HEK293 (cell line): ENCODE data around the gene CEP112.

Experiments used
- CTCF ChIA-PET: fragments of 350-600 bp; formaldehyde crosslinking; extraction: SDS; loops from one replicate; lab custom pipeline; 2021; ENCODE audit warnings: antibody characterized with exemption; lab: Yijun Ruan, JAX
- POLR2A ChIA-PET: fragments of 300-600 bp; formaldehyde crosslinking; extraction: SDS; loops from one replicate; lab custom pipeline; 2020; ENCODE audit warnings: antibody characterized with exemption, inconsistent platforms; lab: Yijun Ruan, JAX
- H3K27ac ChIP-seq: fragments of 200-500 bp; sonication (Bioruptor generic); 2 replicates; pipeline ENCODE4 v1.5.1; 2014; ENCODE audit warnings: low read depth, low read length, control low read depth, inconsistent platforms; ENCODE audit errors: extremely low read depth
- H3K36me3 ChIP-seq, 2 experiments: fragments of 200-500 bp in 1 of 2; sonication (Bioruptor generic) in 1 of 2; 1 replicate in 1 of 2; 2 replicates in 1 of 2; pipeline ENCODE4 v1.5.1; 2014 to 2017; ENCODE audit warnings: inconsistent platforms in 2 of 2, low read length in 2 of 2; ENCODE audit not compliant: control insufficient read depth in 2 of 2, insufficient read depth in 1 of 2
- H3K4me1 ChIP-seq: fragments of 200-500 bp; sonication (Bioruptor generic); 2 replicates; pipeline ENCODE4 v1.5.1; 2014; ENCODE audit warnings: mild to moderate bottlenecking, low read length, inconsistent platforms; ENCODE audit not compliant: control insufficient read depth, insufficient read depth
- H3K4me3 ChIP-seq: 2 replicates; pipeline ENCODE4 v1.5.1; 2011; ENCODE audit warnings: low read depth, mild to moderate bottlenecking, control low read depth, low read length, moderate library complexity
- H3K9me3 ChIP-seq: fragments of 200-500 bp; sonication (Bioruptor generic); 2 replicates; pipeline ENCODE4 v1.5.1; 2014; ENCODE audit warnings: low read depth, low read length, inconsistent platforms; ENCODE audit not compliant: control insufficient read depth, insufficient read depth
- KLF9 ChIP-seq: fragments of 450-650 bp; formaldehyde crosslinking; IDR thresholded peaks from 2 replicates; pipeline ENCODE4 v1.5.1; 2016; ENCODE audit warnings: missing biosample characterization, missing genetic modification characterization, low read depth
- ZBTB11 ChIP-seq: fragments of 450-650 bp; formaldehyde crosslinking; conservative IDR thresholded peaks from 2 replicates; pipeline ENCODE4 v1.5.1; 2016; ENCODE audit warnings: low read depth, missing biosample characterization, missing genetic modification characterization
- ZBTB7A ChIP-seq: fragments of 450-650 bp; formaldehyde crosslinking; IDR thresholded peaks from 2 replicates; pipeline ENCODE4 v1.5.1; 2016; ENCODE audit warnings: low read depth, missing biosample characterization, missing genetic modification characterization
- ZFP3 ChIP-seq: fragments of 450-650 bp; formaldehyde crosslinking; IDR thresholded peaks from 2 replicates; pipeline ENCODE4 v1.5.1; 2016; ENCODE audit warnings: low read depth, missing biosample characterization, missing genetic modification characterization
- ZFP41 ChIP-seq: fragments of 450-650 bp; formaldehyde crosslinking; IDR thresholded peaks from 2 replicates; pipeline ENCODE4 v1.5.1; 2016; ENCODE audit warnings: missing biosample characterization, missing genetic modification characterization, borderline replicate concordance
- ZNF214 ChIP-seq: fragments of 450-650 bp; formaldehyde crosslinking; IDR thresholded peaks from 2 replicates; pipeline ENCODE4 v1.5.1; 2017; ENCODE audit warnings: missing biosample characterization, mild to moderate bottlenecking, missing genetic modification characterization, borderline replicate concordance
- ZNF302 ChIP-seq: fragments of 450-650 bp; formaldehyde crosslinking; IDR thresholded peaks from 2 replicates; pipeline ENCODE4 v1.5.1; 2016; ENCODE audit warnings: missing biosample characterization, missing genetic modification characterization, low read depth
- ZNF37A ChIP-seq: fragments of 450-650 bp; IDR thresholded peaks from 2 replicates; pipeline ENCODE4 v1.5.1; 2018; ENCODE audit warnings: missing biosample characterization, missing genetic modification characterization
- ZNF521 ChIP-seq: fragments of 450-650 bp; formaldehyde crosslinking; IDR thresholded peaks from 2 replicates; pipeline ENCODE4 v1.5.1; 2017; ENCODE audit warnings: missing biosample characterization, mild to moderate bottlenecking, missing genetic modification characterization
- ZNF626 ChIP-seq: fragments of 450-650 bp; sonication (Bioruptor Pico); formaldehyde crosslinking; IDR thresholded peaks from 2 replicates; pipeline ENCODE4 v1.5.1; 2018; ENCODE audit warnings: missing biosample characterization, missing genetic modification characterization, inconsistent platforms
- ZNF747 ChIP-seq: fragments of 450-650 bp; formaldehyde crosslinking; IDR thresholded peaks from 2 replicates; pipeline ENCODE4 v1.5.1; 2016; ENCODE audit warnings: missing biosample characterization, missing genetic modification characterization
- ZSCAN16 ChIP-seq: fragments of 450-650 bp; formaldehyde crosslinking; IDR thresholded peaks from 2 replicates; pipeline ENCODE4 v1.5.1; 2016; ENCODE audit warnings: missing biosample characterization, missing genetic modification characterization
- ZSCAN18 ChIP-seq: fragments of 450-650 bp; formaldehyde crosslinking; IDR thresholded peaks from 2 replicates; pipeline ENCODE4 v1.5.1; 2016; ENCODE audit warnings: missing biosample characterization, missing genetic modification characterization
- TF ChIP-seq, protein P1 (sequence below): fragments of 450-650 bp; formaldehyde crosslinking; IDR thresholded peaks from 2 replicates; pipeline ENCODE4 v1.5.1; 2016; ENCODE audit warnings: missing biosample characterization, missing genetic modification characterization
- TF ChIP-seq, protein P2 (sequence below): fragments of 450-650 bp; formaldehyde crosslinking; IDR thresholded peaks from 2 replicates; pipeline ENCODE4 v1.5.1; 2016; ENCODE audit warnings: missing biosample characterization, missing genetic modification characterization
- TF ChIP-seq, protein P3 (sequence below): fragments of 450-650 bp; formaldehyde crosslinking; IDR thresholded peaks from 2 replicates; pipeline ENCODE4 v1.5.1; 2016; ENCODE audit warnings: missing biosample characterization, missing genetic modification characterization
- TF ChIP-seq, protein P4 (sequence below): fragments of 450-650 bp; formaldehyde crosslinking; optimal IDR thresholded peaks from 2 replicates; pipeline ENCODE3; 2016; ENCODE audit warnings: missing biosample characterization, mild to moderate bottlenecking, missing genetic modification characterization

CEP112 gene

DNA sequence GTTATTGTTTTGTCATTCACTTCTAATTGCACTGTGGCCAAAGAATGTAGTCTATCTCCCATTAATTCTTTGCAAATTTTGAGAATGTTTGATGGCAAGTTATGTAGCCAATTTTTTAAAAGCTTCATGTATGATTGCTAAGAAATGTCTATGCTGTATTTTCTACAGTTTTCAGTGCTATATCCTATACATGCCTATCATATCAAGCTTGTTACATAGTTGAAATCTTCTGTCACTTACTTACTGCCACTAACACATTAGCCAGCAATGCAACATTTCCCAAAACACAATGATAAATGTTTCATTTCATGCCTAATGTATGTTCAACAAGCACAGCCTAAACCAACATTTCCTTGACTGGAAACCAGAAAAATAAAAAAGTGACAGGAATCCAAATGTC, 338.1 kb downstream of the CEP112 start (continued):
- TF ChIP-seq ZBTB7A (no peak), ZSCAN18 (no peak), ZBTB11 (tag by site-specific recombination) (no peak), ZSCAN16 (tag by site-specific recombination) (no peak)
- TF ChIP-seq, all 188 proteins: peak for 0

GRCh38 chr17:65852911-65853310, 339.0 kb downstream of the CEP112 start:
- ChIA-PET POLR2A (no interaction called here), CTCF (no interaction called here)
- Histone ChIP-seq H3K27ac (no peak overlapping the region), H3K4me1 (no peaks in the 10 kb centered on the region), H3K4me3 (no peak overlapping the region), H3K36me3 (no peaks in the 10 kb centered on the region), H3K9me3 (no peaks in the 10 kb centered on the region)
- TF ChIP-seq ZNF214 (tag by site-specific recombination) (no peak), ZNF521 (no peak), ZFP41 (no peak), KLF9 (tag by site-specific recombination) (no peak), ZNF37A (tag by site-specific recombination) (no peak), ZNF302 (tag by site-specific recombination) (no peak), ZNF626 (tag by site-specific recombination) (no peak), ZFP3 (tag by site-specific recombination) (no peak), ZNF747 (no peak)
- TF ChIP-seq, protein P1, sequence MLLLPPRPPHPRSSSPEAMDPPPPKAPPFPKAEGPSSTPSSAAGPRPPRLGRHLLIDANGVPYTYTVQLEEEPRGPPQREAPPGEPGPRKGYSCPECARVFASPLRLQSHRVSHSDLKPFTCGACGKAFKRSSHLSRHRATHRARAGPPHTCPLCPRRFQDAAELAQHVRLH (tag by site-specific recombination): no peak
- TF ChIP-seq, protein P2, sequence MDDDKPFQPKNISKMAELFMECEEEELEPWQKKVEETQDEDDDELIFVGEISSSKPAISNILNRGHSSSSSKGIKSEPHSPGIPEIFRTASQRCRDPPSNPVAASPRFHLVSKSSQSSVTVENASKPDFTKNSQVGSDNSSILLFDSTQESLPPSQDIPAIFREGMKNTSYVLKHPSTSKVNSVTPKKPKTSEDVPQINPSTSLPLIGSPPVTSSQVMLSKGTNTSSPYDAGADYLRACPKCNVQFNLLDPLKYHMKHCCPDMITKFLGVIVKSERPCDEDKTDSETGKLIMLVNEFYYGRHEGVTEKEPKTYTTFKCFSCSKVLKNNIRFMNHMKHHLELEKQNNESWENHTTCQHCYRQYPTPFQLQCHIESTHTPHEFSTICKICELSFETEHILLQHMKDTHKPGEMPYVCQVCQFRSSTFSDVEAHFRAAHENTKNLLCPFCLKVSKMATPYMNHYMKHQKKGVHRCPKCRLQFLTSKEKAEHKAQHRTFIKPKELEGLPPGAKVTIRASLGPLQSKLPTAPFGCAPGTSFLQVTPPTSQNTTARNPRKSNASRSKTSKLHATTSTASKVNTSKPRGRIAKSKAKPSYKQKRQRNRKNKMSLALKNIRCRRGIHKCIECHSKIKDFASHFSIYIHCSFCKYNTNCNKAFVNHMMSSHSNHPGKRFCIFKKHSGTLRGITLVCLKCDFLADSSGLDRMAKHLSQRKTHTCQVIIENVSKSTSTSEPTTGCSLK: no peak
- TF ChIP-seq, protein P3, sequence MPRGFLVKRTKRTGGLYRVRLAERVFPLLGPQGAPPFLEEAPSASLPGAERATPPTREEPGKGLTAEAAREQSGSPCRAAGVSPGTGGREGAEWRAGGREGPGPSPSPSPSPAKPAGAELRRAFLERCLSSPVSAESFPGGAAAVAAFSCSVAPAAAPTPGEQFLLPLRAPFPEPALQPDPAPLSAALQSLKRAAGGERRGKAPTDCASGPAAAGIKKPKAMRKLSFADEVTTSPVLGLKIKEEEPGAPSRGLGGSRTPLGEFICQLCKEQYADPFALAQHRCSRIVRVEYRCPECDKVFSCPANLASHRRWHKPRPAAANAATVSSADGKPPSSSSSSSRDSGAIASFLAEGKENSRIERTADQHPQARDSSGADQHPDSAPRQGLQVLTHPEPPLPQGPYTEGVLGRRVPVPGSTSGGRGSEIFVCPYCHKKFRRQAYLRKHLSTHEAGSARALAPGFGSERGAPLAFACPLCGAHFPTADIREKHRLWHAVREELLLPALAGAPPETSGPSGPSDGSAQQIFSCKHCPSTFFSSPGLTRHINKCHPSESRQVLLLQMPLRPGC: no peak
- TF ChIP-seq, protein P4, sequence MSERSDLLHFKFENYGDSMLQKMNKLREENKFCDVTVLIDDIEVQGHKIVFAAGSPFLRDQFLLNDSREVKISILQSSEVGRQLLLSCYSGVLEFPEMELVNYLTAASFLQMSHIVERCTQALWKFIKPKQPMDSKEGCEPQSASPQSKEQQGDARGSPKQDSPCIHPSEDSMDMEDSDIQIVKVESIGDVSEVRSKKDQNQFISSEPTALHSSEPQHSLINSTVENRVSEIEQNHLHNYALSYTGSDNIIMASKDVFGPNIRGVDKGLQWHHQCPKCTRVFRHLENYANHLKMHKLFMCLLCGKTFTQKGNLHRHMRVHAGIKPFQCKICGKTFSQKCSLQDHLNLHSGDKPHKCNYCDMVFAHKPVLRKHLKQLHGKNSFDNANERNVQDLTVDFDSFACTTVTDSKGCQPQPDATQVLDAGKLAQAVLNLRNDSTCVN: no peak
